Occipital lobe (tissue), 2 donors: ENCODE data around the gene DENND2A. TPM values are rescaled to one million over a fixed set of nuclear protein-coding genes. Genes with fewer than 3 reads are reported as not detected.
"Not testable (repeated sequence)": the region's sequence is repeated elsewhere in the genome, so short reads cannot be mapped to it uniquely, and the experiment has no call there.

Source experiments
- DNase-seq: peaks from one replicate; lab custom pipeline; 2025; lab: John Stamatoyannopoulos, UW
- total RNA-seq: library from RNA; depleted of rRNA; stranded (reverse); fragments of >200 nt; gene quantifications from one replicate; pipeline ENCODE4 v1.2.3, GENCODE V29; 2014

DENND2A gene
- total RNA-seq, 1 donor from 2014 or later, result 16.4 TPM

- peak; percentile 50 for DNase-seq
Observed at GRCh38 chr7:140673063-140673773, 32.6 kb upstream of the DENND2A start.

- DNase-seq, result peak; percentile 44
Observed at GRCh38 chr7:140672382-140673062, 31.9 kb upstream of the DENND2A start, which contains the start of gene ADCK2. Gene ADCK2 (plus strand): TSS chr7:140672945. CDS start chr7:140673331, 386 bp downstream.

- DNase-seq, result no peak
Observed at GRCh38 chr7:140671966-140672365, 31.4 kb upstream of the DENND2A start.

DNA sequence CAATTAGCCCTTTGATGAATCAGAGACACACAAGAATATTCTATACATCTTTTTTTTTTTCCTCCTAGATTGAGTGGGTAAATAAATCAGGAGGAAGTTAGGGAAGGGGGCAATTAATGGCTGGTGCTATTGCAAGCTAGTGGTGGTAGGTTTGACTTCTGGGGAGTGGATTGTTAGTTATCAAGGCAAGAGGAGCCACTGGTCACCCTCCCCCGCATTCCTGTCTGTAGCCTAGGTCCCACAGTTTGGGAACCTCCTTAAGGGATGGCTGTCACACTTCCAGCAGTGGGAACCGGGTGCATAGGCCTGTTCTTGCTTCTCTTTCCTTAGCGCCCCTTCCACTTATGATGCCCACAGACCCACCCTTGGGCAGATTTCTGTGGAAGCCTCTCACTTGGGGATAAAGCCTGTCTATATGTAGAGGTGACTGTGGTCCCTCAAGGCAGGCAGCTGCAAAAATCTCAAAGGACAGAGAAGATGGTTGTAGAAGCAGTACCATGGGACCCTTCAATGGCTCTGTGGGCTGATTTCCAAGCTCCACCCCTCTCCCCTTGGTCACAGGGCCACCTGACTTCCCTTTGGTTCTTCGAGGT, 29.8 kb upstream of the DENND2A start:
- no peak for DNase-seq

DNA sequence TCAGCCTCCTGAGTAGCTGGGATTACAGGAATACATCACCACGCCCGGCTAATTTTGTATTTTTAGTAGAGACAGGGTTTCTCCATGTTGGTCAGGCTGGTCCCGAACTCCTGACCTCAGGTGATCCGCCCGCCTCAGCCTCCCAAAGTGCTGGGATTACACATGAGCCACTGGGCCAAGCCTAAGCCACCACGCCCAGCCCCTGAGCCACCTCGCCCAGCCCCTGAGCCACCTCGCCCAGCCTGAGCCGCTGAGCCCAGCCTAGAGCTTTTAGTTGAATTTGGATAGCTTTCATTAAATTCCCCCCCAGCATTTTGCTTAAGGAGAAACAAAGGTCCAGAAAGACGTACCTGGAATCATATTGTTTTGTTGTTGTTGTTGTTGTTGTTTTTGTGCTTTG, 29.2 kb upstream of the DENND2A start:
- DNase-seq, result not testable (repeated sequence)

DNA sequence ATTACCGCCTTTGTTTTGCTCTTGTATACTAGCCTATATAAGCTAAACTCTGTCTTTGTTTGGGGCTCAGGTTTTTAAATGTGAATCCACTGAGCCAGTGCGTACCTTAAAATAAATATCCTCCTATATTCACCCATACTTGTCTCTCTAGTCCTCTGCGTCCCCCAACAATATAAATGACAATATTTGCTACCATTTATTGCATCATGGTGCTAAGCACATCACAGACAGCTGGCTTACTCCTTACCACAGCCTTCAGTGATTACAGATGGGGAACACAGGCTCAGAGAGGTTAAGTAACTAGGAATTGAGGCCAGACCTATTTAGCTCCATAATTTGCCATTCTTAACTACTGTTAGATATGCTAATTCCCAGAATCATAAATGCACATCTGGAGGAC, 28.7 kb upstream of the DENND2A start:
- no peak for DNase-seq

- DNase-seq, result no peak
Observed at GRCh38 chr7:140668641-140669040, 28.0 kb upstream of the DENND2A start.

GRCh38 chr7:140667476-140667875, 26.9 kb upstream of the DENND2A start:
- no peak for DNase-seq

- not testable (repeated sequence) for DNase-seq
Observed at GRCh38 chr7:140662938-140663337, 22.3 kb upstream of the DENND2A start.

DNA sequence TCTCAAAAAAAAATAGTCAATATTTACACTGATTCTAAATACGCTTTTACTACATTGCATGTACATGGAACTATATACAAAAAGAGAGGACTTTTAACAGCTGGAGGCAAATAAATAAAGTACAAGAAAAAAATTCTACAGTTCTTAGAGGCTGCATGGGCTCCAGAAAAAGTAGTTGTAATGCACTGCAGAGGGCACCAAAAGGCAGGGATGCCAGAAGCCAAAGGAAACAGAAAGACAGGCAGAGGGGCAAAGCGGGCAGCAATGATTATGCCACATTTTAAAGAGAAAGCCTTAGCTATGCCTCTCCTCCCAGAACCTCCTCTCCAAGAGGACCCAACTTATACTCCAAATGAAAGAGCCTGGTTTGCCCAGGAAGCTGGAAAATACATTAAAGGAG, 20.5 kb upstream of the DENND2A start:
- no peak for DNase-seq

DNA sequence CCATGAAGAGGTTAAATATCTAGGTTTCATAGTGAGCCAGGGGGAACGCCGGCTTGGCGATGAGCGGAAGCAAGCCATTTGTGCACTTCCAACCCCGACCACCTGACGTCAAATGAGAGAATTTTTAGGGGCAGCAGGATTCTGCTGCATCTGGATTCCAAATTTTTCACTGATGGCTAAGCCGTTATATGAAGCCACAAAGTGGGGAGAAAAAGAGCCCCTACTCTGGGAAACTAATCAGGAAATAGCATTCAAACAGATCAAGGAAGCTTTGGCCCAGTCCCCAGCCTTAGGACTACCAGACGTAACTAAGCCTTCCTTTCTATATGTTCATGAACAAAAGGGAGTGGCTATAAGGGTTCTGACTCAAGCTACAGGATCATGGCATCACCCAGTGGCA, 19.2 kb upstream of the DENND2A start:
- DNase-seq, result no peak

DNA sequence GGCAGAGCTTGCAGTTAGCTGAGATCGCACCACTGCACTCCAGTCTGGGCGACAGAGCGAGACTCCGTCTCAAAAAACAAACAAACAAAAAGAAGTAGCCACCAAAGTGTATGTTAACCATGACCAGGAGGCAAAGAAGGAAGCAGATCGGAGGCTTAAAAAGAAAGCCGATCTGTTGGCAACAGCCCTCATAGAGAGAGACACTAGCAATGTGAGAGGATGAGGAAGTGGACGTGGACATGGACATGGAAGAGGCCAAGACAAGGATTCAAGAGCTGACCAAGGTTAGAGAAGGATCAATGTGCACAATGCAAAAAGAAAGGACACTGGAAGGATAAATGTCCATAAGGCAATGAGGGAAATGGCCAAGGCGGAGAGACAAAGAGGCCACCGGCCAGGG, 17.3 kb upstream of the DENND2A start:
- DNase-seq, result no peak

GRCh38 chr7:140656548-140657515, 16.2 kb upstream of the DENND2A start:
- DNase-seq, result no peak

DNA sequence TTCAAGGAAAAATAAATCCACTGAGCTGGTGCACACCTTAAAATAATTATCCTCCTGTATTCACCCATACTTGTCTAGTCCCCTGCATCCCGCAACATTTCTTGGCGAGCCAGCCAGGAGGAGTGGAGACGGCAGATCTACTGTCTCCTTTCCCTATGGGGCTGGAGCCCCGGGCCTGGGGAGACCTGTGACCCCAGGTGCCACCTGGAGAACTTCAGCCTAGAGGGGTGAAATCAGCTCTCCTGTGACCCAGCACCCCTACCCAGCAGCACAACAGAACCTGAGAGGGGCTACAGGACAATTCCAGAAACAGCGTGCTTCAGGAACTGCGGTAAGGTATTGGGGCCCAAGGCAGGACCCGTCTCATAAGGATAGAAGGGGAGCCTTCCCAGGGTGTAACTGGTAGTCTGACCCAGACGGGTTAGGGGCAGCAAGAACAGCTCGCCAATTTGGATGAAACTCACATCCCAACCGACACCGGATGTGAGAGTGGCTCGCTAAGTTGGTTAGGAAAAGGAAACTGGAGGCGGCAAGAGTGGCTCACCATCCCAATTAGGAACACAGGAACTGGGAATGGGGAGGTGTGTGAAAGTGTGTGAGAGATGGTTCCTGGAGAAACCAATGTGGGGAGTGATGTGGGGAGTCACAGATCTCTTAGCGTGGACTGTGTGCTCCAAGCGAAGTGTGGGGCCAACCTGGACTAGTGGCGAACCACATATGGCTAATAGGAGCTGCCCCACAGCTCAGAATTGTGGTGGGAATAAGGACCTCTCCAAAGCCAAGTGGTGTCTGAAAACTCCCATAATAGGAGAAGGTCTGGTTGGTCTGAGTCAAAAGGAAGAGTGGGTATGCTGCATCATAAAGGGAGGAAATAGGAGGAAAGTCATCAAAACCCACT, 15.1 kb upstream of the DENND2A start:
- DNase-seq, result no peak

GRCh38 chr7:140654661-140655060, 14.0 kb upstream of the DENND2A start:
- no peak for DNase-seq

DNA sequence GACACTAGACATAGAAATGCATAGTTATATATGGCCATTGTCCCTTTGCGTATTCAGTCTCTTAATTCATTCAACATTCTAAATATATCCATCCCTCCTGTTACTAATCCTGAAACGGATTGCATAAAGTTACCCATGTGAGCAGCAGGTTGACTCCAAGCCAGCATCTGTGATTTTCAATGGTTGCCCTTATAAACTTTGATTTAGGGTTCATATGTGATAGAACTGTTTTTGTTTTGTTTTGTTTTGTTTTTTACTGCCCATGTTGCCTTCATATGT, 13.4 kb upstream of the DENND2A start:
- no peak for DNase-seq

DNA sequence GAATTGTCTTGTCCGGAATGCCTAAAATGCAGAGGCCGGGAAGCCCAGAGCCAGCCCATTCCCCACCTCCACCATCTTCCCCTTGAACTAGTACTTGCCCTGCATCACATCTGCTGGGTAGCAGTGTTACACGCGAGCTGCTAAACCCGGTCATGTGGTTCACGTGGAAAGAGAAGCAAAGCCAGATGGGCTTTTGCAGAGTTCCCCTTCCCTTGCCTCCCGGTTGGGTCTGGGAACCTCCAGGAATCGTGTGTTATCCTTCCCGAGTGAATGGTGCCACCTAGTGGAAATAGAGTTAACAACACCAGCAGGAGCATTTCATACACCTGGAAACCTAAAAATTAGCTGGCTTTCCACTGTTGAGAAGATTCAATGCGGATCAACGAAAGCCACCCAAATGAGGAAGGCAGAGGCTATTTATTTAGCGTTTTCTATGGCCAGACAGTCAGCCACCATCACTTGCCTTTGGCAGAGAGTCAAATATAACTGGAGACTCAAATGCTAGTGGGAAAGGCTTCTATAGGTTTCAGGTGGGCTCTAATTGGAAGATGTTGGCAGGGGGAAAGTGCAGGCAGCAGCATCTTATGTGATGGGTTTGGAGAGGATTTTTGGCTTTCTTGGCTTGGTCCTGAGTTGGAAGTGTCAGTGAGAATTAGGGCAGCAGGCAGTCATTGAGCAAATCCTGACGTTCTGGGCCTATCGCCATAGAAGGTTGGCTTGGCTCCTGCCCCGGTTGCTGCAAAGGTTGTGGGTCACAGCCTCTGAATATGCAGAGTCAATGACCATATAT, 12.9 kb upstream of the DENND2A start:
- peak; percentile 35 for DNase-seq

DNA sequence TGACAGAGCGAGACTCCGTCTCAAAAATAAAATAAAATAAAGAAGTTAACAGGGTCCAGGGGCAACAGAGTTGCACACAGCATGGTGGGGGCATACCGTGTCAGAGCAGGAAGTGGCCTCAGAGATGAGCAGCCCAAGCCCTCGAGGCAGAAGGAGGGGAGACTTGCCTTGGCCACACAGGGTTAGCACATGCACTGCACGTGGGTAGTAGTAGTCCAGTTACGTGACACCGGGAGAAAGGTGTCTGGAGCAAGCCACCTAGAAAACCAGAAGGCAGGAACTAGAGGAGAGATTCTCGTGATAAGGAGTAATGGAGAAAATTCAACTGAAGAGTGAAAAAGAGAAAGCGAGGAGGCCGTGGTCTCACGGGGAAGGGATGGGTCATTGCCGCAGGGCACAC, 9.8 kb upstream of the DENND2A start:
- DNase-seq, result no peak

- DNase-seq, result no peak
Observed at GRCh38 chr7:140649556-140650205, 9.1 kb upstream of the DENND2A start.
